A673 (cell line): ENCODE measurements around the gene SPON2. TPM values are rescaled to one million over a fixed set of nuclear protein-coding genes. Genes with fewer than 3 reads are reported as not detected.

Source experiments
- BruUV-seq: library from RNA; stranded (reverse); fragments of 400-500 nt; replicated peaks from 2 replicates; lab custom pipeline; 2021; lab: Mats Ljungman, UMichigan
- CTCF ChIA-PET: fragments of 300-600 bp; sonication (Branson Sonifier 250); formaldehyde crosslinking; loops from one replicate; lab custom pipeline; 2022; ENCODE audit warnings: antibody characterized with exemption; lab: Charles Lee
- POLR2A ChIA-PET: fragments of 300-600 bp; sonication (Branson Sonifier 250); formaldehyde crosslinking; loops from one replicate; lab custom pipeline; 2022; ENCODE audit warnings: antibody characterized with exemption; ENCODE audit not compliant: low non-redundant PET; lab: Charles Lee
- DNase-seq: peaks from one replicate; pipeline ENCODE4 v3.0.0-alpha.2; 2015; ENCODE audit warnings: low spot score
- H3K27ac ChIP-seq: fragments of 200-600 bp; sonication (generic); 2 replicates; pipeline ENCODE4 v1.5.1; 2016; ENCODE audit warnings: mixed run types, low read depth, mild to moderate bottlenecking, mixed read lengths, antibody characterized with exemption, low read length; ENCODE audit not compliant: poor library complexity, severe bottlenecking
- H3K27me3 ChIP-seq: fragments of 200-600 bp; sonication (generic); replicated peaks from 2 replicates; pipeline ENCODE4 v1.6.1; 2017; ENCODE audit warnings: mixed run types, low read depth, mild to moderate bottlenecking, mixed read lengths, antibody characterized with exemption, low read length; ENCODE audit not compliant: insufficient read depth, poor library complexity
- H3K36me3 ChIP-seq: fragments of 200-600 bp; sonication (generic); 2 replicates; pipeline ENCODE4 v1.6.1; 2016; ENCODE audit warnings: mixed run types, mild to moderate bottlenecking, mixed read lengths, antibody characterized with exemption, low read length; ENCODE audit not compliant: insufficient read depth, poor library complexity, severe bottlenecking
- H3K4me1 ChIP-seq: fragments of 200-600 bp; sonication (generic); 2 replicates; pipeline ENCODE4 v1.6.1; 2017; ENCODE audit warnings: mixed run types, mild to moderate bottlenecking, mixed read lengths, antibody characterized with exemption, low read length; ENCODE audit not compliant: insufficient read depth, poor library complexity, severe bottlenecking
- H3K4me3 ChIP-seq: fragments of 200-600 bp; sonication (generic); 2 replicates; pipeline ENCODE4 v1.5.1; 2016; ENCODE audit warnings: low read depth, mixed run types, mild to moderate bottlenecking, mixed read lengths, low read length; ENCODE audit not compliant: poor library complexity, severe bottlenecking
- H3K9me3 ChIP-seq: fragments of 200-600 bp; sonication (generic); 2 replicates; pipeline ENCODE4 v1.6.1; 2016; ENCODE audit warnings: mixed run types, low read depth, mild to moderate bottlenecking, mixed read lengths, antibody characterized with exemption, low read length; ENCODE audit not compliant: poor library complexity, severe bottlenecking
- CTCF ChIP-seq: fragments of 300-800, 200-600 bp; sonication (generic); conservative IDR thresholded peaks from 2 replicates; pipeline ENCODE4 v1.5.1; 2017; ENCODE audit warnings: low read depth, mild to moderate bottlenecking, antibody characterized with exemption, low read length, moderate library complexity, mixed read lengths
- EZH2 ChIP-seq: fragments of 200-600 bp; sonication (generic); IDR thresholded peaks from 2 replicates; pipeline ENCODE4 v1.6.1; 2017; ENCODE audit warnings: borderline replicate concordance, low read depth, mild to moderate bottlenecking, mixed read lengths, antibody characterized with exemption, low read length; ENCODE audit not compliant: poor library complexity, severe bottlenecking
- intact Hi-C: fragments of 100-400 bp; cut with micrococcal nuclease; formaldehyde crosslinking; loops from one replicate; pipeline ENCODE4 v1.10.0; 2022; ENCODE audit not compliant: unreplicated experiment
- total RNA-seq: library from RNA; stranded (reverse); gene quantifications from 2 replicates; pipeline ENCODE4 v1.2.3, GENCODE V29; 2021

SPON2 gene
- total RNA-seq, 1 experiment from 2014 or later, result 2.3 TPM

DNA sequence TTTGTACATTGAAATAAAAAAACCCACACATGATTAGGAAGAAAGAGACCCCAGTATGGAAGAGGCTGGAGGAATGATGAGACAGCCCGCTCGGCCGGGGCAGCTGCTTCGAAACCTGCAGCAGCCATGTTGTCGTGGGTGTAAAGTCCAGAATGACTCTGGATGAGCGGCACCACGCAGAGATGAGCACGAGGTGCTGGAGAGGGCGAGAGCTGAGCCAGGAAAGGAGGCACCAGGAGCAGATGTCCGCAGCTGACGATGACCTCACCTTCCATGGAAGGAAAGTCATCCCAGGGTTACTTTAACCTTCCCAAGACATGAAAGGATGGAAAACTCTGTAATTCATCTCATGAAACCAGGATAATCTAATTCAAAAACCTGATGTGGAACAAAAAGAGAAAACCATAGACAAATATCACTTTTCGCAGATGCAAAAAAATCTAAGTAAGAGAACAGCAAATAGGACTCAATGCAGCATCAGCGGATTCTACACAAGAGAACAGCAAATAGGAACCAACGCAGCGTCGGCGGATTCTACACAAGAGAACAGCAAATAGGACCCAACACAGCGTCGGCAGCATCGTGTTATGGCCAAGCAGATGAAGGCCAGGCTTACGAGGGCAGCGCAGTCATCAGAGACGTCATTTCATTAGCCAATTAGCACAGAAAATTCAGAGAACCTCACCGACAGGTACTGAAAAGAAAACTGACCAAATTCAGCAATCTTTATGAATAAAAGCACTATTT, 25.9 kb upstream of the SPON2 start:
- Histone ChIP-seq H3K9me3 (no peaks in the 10 kb centered on the region), H3K36me3 (no peaks in the 10 kb centered on the region), H3K4me1 (no peaks in the 10 kb centered on the region), H3K27ac (no peak overlapping the region), H3K27me3 (peaks cover 4% of the 10 kb centered on the region), H3K4me3 (no peak overlapping the region)
- DNase-seq, result no peak
- POLR2A ChIA-PET, result no interaction called here
- intact Hi-C loops, result no loop called here
- TF ChIP-seq EZH2 (no peak), CTCF (no peak)
- no TSS peak for BruUV-seq
- CTCF ChIA-PET, result no interaction called here

- H3K9me3 ChIP-seq, result no peaks in the 10 kb centered on the region
- intact Hi-C loops, result no loop called here
- no peak for DNase-seq
- TF ChIP-seq CTCF (no peak), EZH2 (no peak)
- no peak overlapping the region for H3K4me3 ChIP-seq
- POLR2A ChIA-PET, result no interaction called here
- CTCF ChIA-PET, result no interaction called here
- H3K4me1 ChIP-seq, result no peaks in the 10 kb centered on the region
- H3K27ac ChIP-seq, result no peak overlapping the region
- H3K36me3 ChIP-seq, result no peaks in the 10 kb centered on the region
- BruUV-seq, result no TSS peak
- H3K27me3 ChIP-seq, result peaks cover 4% of the 10 kb centered on the region
These were observed 24.2 kb upstream of the SPON2 start for GRCh38 chr4:1196421-1197183.

DNA sequence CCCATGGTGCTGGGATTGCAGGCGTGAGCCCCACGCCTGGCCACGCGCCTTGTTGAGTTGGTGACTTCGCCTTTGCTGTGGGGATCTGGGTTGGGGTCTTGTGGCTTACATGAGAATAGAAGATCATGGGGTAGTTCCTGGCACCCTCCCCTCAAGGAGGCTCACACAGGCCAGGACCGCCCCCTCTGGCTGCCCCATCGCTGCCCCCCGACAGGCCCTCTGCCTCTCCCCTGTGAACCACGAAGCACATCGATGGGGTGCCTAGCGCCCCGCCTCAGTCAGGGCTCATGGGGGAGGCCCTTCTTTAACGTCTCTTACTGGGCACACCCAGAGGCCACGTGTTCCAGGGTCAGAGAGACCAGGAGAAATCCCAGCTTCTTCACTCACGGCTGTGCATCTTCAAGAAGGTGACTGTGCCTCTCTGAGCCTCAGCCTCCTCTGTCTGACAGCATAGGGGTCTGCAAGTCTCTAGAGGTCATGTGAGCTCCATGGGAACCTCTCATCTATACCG, 23.6 kb upstream of the SPON2 start:
- H3K4me1 ChIP-seq, result no peaks in the 10 kb centered on the region
- H3K36me3 ChIP-seq, result no peaks in the 10 kb centered on the region
- peaks cover 4% of the 10 kb centered on the region for H3K27me3 ChIP-seq
- intact Hi-C loops, result no loop called here
- CTCF ChIA-PET, result no interaction called here
- POLR2A ChIA-PET, result no interaction called here
- DNase-seq, result no peak
- H3K9me3 ChIP-seq, result no peaks in the 10 kb centered on the region
- no peak overlapping the region for H3K27ac ChIP-seq
- TF ChIP-seq CTCF (no peak), EZH2 (no peak)
- no TSS peak for BruUV-seq
- H3K4me3 ChIP-seq, result no peak overlapping the region
